Tibial artery (tissue), 4 donors: ENCODE results near the gene IDH3G.

Source experiments
- DNase-seq, 2 donors: peaks; one replicate each; pipeline ENCODE4 v3.0.0-alpha.2; 2019
- H3K27ac ChIP-seq, 2 donors: fragments of 200-600 bp; sonication (generic) in 1 of 2; 1 replicate in 1 of 2; 2 replicates in 1 of 2; pipeline ENCODE4 v1.5.1; 2018 to 2019; ENCODE audit warnings: mild to moderate bottlenecking in 1 of 2
- H3K27me3 ChIP-seq, 2 donors: fragments of 200-600 bp; sonication (generic) in 1 of 2; one replicate each; pipeline versions ENCODE4 v1.5.1 to v1.6.0; 2016 to 2019
- H3K36me3 ChIP-seq, 3 donors: fragments of 200-600 bp; sonication (generic) in 2 of 3; one replicate each; pipeline ENCODE4 v1.5.1; 2016 to 2019; ENCODE audit warnings: mild to moderate bottlenecking in 2 of 3
- H3K4me1 ChIP-seq, 4 donors: fragments of 200-600 bp; sonication (generic) in 2 of 4; 1 replicate in 3 of 4; 2 replicates in 1 of 4; pipeline ENCODE4 v1.5.1; 2016 to 2019
- H3K4me3 ChIP-seq, 2 donors: fragments of 200-600 bp; sonication (generic) in 1 of 2; 1 replicate in 1 of 2; 2 replicates in 1 of 2; pipeline ENCODE4 v1.5.1; 2018 to 2019; ENCODE audit warnings: mild to moderate bottlenecking in 2 of 2
- H3K9me3 ChIP-seq, 3 donors: fragments of 200-600 bp; sonication (generic) in 1 of 3; one replicate each; pipeline ENCODE4 v1.5.1; 2016 to 2019
- intact Hi-C: fragments of 100-400 bp; cut with DNase I; formaldehyde crosslinking; loops from one replicate; pipeline ENCODE4 v1.15.0; 2023; ENCODE audit warnings: low total_unique reads
- TF ChIP-seq, protein P1 (sequence below), 2 experiments: fragments of 200-600 bp in 1 of 2; fragments of 450-650 bp in 1 of 2; IDR thresholded peaks; one replicate each; pipeline ENCODE4 v1.5.1; 2017 to 2019; ENCODE audit warnings: antibody characterized with exemption in 2 of 2, mild to moderate bottlenecking in 1 of 2, moderate library complexity in 1 of 2

The IDH3G gene

DNA sequence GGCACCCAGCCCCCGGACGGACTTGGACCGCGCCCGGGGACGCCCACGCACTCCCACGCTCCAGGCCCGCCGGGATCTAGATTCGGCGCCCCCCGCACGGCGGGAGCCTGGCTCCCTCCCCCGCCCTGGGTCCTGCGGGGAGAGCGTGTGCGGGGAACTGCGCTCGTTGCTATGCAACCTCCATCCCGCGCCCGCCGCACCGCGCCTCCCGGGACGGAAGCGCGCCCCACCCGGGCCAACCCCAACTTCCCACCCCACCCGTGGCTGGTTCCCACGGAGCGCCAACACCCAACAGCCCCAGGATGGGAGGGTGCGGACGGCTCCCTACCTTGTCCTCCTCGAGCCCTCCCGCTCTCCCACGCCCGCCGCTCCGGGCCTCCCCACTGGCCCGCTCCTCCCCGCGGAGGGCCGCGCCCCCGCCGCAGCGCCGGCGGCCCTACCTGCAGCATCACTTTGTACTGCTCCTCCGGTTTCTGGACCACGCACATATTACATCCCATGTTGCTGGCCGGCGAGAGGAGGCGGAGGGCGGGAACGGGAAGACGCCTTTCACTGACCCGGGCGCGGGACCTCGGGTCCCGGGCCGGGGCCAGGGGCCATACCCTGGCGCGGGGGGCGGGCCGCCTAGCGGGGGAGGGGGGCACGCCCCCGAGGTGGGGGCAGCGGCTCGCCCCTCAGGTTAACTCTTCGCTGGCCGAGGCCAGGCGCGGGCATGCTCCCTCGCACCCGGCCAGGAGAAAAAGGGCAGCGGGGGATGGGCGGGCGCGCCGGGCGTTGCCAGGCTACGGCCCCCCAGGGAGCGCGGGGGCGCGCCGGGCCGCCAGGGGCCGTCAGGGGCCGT is 35.8 kb upstream of the IDH3G start, which contains the start of gene PDZD4:
TSS of gene PDZD4 (minus strand) at position 746 of the 841 bp plus-strand sequence. CDS start at position 500, 246 bp downstream.
- intact Hi-C loops: no loop called here
- TF ChIP-seq, protein P1, sequence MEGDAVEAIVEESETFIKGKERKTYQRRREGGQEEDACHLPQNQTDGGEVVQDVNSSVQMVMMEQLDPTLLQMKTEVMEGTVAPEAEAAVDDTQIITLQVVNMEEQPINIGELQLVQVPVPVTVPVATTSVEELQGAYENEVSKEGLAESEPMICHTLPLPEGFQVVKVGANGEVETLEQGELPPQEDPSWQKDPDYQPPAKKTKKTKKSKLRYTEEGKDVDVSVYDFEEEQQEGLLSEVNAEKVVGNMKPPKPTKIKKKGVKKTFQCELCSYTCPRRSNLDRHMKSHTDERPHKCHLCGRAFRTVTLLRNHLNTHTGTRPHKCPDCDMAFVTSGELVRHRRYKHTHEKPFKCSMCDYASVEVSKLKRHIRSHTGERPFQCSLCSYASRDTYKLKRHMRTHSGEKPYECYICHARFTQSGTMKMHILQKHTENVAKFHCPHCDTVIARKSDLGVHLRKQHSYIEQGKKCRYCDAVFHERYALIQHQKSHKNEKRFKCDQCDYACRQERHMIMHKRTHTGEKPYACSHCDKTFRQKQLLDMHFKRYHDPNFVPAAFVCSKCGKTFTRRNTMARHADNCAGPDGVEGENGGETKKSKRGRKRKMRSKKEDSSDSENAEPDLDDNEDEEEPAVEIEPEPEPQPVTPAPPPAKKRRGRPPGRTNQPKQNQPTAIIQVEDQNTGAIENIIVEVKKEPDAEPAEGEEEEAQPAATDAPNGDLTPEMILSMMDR (IDR thresholded peaks at IDR 0.05): no peak
- Histone ChIP-seq H3K27me3 (no peaks in the 10 kb centered on the region), H3K36me3 (no peaks in the 10 kb centered on the region), H3K27ac (peak within 1 kb of the TSS; percentile 62 to 78), H3K4me1 (peaks cover 0 to 27% (median 4%) of the 10 kb centered on the region in 4 donors), H3K4me3 (peak within 1 kb of the TSS; percentile 55 to 57), H3K9me3 (no peaks in the 10 kb centered on the region)
- DNase-seq: no peak

DNA sequence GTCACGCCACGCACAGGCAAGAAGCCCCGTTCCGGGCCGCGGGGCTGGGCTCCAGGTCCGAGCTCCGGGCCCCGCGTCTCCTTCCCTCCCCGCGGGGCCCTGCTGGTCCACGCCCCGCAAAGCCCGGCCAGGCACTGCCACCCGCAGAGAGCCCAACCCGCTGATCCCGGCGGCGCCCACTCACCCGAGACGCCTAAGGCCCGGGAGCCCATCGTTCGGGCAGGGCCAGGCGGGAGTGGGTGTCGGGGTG is 35.3 kb upstream of the IDH3G start:
- Histone ChIP-seq H3K4me3 (peak overlapping the region; percentile 55 to 57), H3K27me3 (no peaks in the 10 kb centered on the region), H3K9me3 (no peaks in the 10 kb centered on the region), H3K27ac (peak overlapping the region; percentile 62 to 78), H3K36me3 (no peaks in the 10 kb centered on the region), H3K4me1 (peaks cover 0 to 27% (median 4%) of the 10 kb centered on the region in 4 donors)
- TF ChIP-seq, protein P1 (IDR thresholded peaks at IDR 0.05): no peak
- intact Hi-C loops: no loop called here
- no peak for DNase-seq

DNA sequence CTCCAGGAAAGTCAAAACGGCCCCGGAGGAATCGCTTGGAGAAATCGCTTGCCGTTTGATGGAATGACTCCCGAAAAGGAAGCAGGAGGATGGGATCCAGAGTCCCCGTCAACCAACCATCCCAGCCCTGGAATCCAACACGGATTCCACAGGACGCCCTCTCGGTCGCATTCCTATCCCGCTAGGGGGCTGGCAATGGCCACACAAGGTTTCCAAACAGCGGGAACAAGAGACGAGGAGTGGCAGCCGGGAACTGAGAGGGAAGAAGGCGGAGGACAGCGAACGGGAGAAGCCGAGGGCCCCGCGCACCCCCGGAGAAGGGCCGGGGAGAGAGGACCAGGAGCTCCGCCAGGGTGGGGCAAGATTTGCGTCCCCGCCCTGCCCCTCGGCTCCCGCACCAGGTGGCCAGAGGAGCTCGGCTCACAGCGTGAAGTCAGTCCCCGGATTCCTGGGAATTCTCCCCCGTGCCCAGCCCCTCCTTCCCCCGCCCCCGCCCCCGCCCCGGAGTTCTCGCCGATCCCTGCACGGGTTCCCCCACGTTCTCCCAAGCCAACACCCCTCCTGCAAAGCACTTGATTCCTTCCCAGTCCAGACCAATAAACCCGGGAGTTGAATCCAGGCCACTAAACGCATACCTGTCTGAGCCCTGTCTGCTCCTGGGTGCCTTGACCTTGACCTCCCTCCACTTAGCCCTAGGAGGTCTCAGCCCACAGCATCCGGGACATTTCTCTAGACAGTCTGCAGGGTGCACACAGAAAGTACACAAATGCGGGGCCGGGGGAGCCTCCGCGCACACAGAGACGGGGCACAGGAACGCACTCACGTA is 34.8 kb upstream of the IDH3G start:
- Histone ChIP-seq H3K27ac (peak overlapping the region; percentile 62 to 78), H3K36me3 (no peaks in the 10 kb centered on the region), H3K27me3 (no peaks in the 10 kb centered on the region), H3K4me1 (peaks cover 0 to 27% (median 4%) of the 10 kb centered on the region in 4 donors), H3K4me3 (peak overlapping the region; percentile 55 to 57), H3K9me3 (no peaks in the 10 kb centered on the region)
- TF ChIP-seq, protein P1 (IDR thresholded peaks at IDR 0.05): no peak
- intact Hi-C loops: no loop called here
- no peak for DNase-seq

DNA sequence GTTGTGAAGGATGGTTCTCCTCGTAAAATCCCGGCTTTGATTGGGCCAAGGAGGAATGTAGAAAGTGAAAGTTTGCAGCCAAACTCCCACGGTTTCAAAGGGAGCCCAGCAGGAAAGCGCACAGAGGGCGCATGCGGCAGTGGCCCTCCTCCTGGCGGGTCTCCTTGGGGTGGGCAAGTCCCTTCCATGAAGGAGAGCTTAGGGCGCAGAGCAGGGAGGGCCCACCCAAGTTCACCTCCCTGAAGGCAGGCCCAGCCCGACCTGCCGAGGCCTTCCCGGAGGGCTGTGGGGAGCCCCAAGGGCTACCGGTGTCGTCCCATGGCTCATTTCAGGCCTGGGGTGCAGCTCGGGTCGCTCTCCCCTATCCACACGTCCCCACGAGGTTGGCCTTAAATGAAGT is 34.1 kb upstream of the IDH3G start:
- H3K27ac ChIP-seq: peak overlapping the region; percentile 62 to 78
- H3K9me3 ChIP-seq: no peaks in the 10 kb centered on the region
- H3K4me3 ChIP-seq: peak overlapping the region; percentile 55 to 57
- H3K4me1 ChIP-seq: peaks cover 0 to 27% (median 4%) of the 10 kb centered on the region in 4 donors
- intact Hi-C loops: no loop called here
- no peaks in the 10 kb centered on the region for H3K27me3 ChIP-seq
- no peak for DNase-seq
- TF ChIP-seq, protein P1 (IDR thresholded peaks at IDR 0.05): no peak
- no peaks in the 10 kb centered on the region for H3K36me3 ChIP-seq

DNA sequence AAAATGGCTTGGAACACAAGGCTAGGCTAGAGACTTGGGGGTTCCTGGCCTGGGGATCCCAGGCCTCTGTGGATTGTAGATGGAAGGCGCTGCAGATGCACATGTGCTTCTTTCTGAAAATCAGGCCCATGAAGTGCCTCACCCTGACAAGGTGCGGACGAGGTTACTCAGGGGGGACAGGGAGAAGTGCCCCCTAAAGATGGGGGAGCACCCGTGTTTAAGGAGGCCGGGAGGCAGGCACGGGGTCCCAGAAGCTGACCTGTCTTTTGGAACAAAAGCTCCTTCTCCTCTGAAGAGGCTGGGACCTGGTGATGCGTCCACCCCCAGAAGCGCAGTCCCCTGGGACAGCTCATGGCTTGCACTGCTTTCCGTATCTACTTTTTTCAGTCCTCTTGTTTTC is 33.7 kb upstream of the IDH3G start:
- no peaks in the 10 kb centered on the region for H3K9me3 ChIP-seq
- peaks cover 0 to 27% (median 4%) of the 10 kb centered on the region in 4 donors for H3K4me1 ChIP-seq
- no peaks in the 10 kb centered on the region for H3K27me3 ChIP-seq
- H3K27ac ChIP-seq: peak overlapping the region; percentile 62 to 78
- peak overlapping the region; percentile 55 to 57 for H3K4me3 ChIP-seq
- DNase-seq: no peak
- TF ChIP-seq, protein P1 (IDR thresholded peaks at IDR 0.05): no peak
- no peaks in the 10 kb centered on the region for H3K36me3 ChIP-seq
- intact Hi-C loops: no loop called here
